GM23338 (cell line): ENCODE data around the gene DDX41. TPM values are rescaled to one million over a fixed set of nuclear protein-coding genes. Genes with fewer than 3 reads are reported as not detected.

Source experiments
- ATAC-seq: fragments of 200-7000 bp; cut with Tn5 transposase; 3 replicates; pipeline ENCODE4 v1.9.1; 2020
- DNase-seq: peaks from one replicate; pipeline ENCODE4 v3.0.0-alpha.2; 2015; ENCODE audit warnings: low spot score
- H2AFZ ChIP-seq: fragments of 200-600 bp; sonication (generic); 2 replicates; pipeline ENCODE4 v1.8.0; 2016; ENCODE audit warnings: antibody characterized with exemption, mild to moderate bottlenecking, moderate library complexity
- H3F3A ChIP-seq: fragments of 200-600 bp; sonication (generic); replicated peaks from 2 replicates; pipeline ENCODE4 v1.8.0; 2017; ENCODE audit warnings: antibody characterized with exemption, mixed run types, low read depth
- H3K27ac ChIP-seq: fragments of 200-600 bp; sonication (generic); 2 replicates; pipeline ENCODE4 v1.6.1; 2016; ENCODE audit warnings: low read depth
- H3K27me3 ChIP-seq: fragments of 200-600 bp; sonication (generic); 2 replicates; pipeline ENCODE4 v1.8.0; 2016; ENCODE audit warnings: mild to moderate bottlenecking, mixed run types, moderate library complexity; ENCODE audit not compliant: insufficient read depth
- H3K36me3 ChIP-seq: fragments of 200-600 bp; sonication (generic); 2 replicates; pipeline ENCODE4 v1.8.0; 2016; ENCODE audit warnings: mild to moderate bottlenecking; ENCODE audit not compliant: insufficient read depth
- H3K4me1 ChIP-seq: fragments of 200-600 bp; sonication (generic); 2 replicates; pipeline ENCODE4 v1.8.0; 2016; ENCODE audit warnings: mild to moderate bottlenecking, moderate library complexity; ENCODE audit not compliant: insufficient read depth
- H3K4me2 ChIP-seq: fragments of 200-600 bp; sonication (generic); 2 replicates; pipeline ENCODE4 v1.7.1; 2017; ENCODE audit warnings: mixed run types
- H3K4me3 ChIP-seq: fragments of 200-600 bp; sonication (generic); 2 replicates; pipeline ENCODE4 v1.6.1; 2016; ENCODE audit warnings: mixed run types
- H3K79me2 ChIP-seq: fragments of 200-600 bp; sonication (generic); replicated peaks from 2 replicates; pipeline ENCODE4 v1.8.0; 2017; ENCODE audit warnings: mild to moderate bottlenecking; ENCODE audit not compliant: insufficient read depth
- H3K9me2 ChIP-seq: fragments of 200-600 bp; sonication (generic); 2 replicates; pipeline ENCODE4 v1.8.0; 2017; ENCODE audit not compliant: insufficient read depth
- H4K20me1 ChIP-seq: fragments of 200-600 bp; sonication (generic); replicated peaks from 2 replicates; pipeline ENCODE4 v1.8.0; 2017; ENCODE audit warnings: mild to moderate bottlenecking; ENCODE audit not compliant: insufficient read depth
- H3K27ac Mint-ChIP-seq: 2 replicates; pipeline ENCODE4 v1.8.0; 2020; ENCODE audit warnings: inconsistent platforms, mild to moderate bottlenecking, moderate library complexity, mixed read lengths
- H3K27me3 Mint-ChIP-seq: 3 replicates; pipeline ENCODE4 v1.8.0; 2022; ENCODE audit warnings: low read depth, mild to moderate bottlenecking, moderate library complexity, mixed read lengths, inconsistent platforms; ENCODE audit not compliant: insufficient read depth, poor library complexity
- H3K36me3 Mint-ChIP-seq: 3 replicates; pipeline ENCODE4 v1.8.0; 2021; ENCODE audit warnings: low read depth, mild to moderate bottlenecking, inconsistent platforms, moderate library complexity, mixed read lengths
- H3K4me1 Mint-ChIP-seq: 3 replicates; pipeline ENCODE4 v1.8.0; 2020; ENCODE audit warnings: mild to moderate bottlenecking, inconsistent platforms, mixed read lengths
- H3K4me3 Mint-ChIP-seq: 3 replicates; pipeline ENCODE4 v1.8.0; 2021; ENCODE audit warnings: moderate library complexity, mild to moderate bottlenecking, inconsistent platforms, mixed read lengths
- H3K9me3 Mint-ChIP-seq: 3 replicates; pipeline ENCODE4 v1.8.0; 2020; ENCODE audit warnings: moderate library complexity, mild to moderate bottlenecking, inconsistent platforms, mixed read lengths
- CREB1 ChIP-seq: fragments of 250-450 bp; sonication (Bioruptor Pico); IDR thresholded peaks from 2 replicates; pipeline ENCODE4 v1.5.0; 2020; ENCODE audit warnings: low read depth, mild to moderate bottlenecking, moderate library complexity
- CTCF ChIP-seq, 2 experiments: fragments of 200-600 bp in 1 of 2; sonication (generic) in 1 of 2; conservative IDR thresholded peaks; 2 replicates each; pipeline versions ENCODE4 v1.5.1 to v1.6.1; 2016 to 2017; ENCODE audit warnings: antibody characterized with exemption in 2 of 2, low read depth in 2 of 2, mild to moderate bottlenecking in 2 of 2, moderate library complexity in 1 of 2
- EZH2 ChIP-seq: fragments of 200-600 bp; sonication (generic); IDR thresholded peaks from one replicate; pipeline ENCODE4 v1.8.0; 2017; ENCODE audit warnings: antibody characterized with exemption, mild to moderate bottlenecking, low read depth; ENCODE audit not compliant: unreplicated experiment
- EZH2phosphoT487 ChIP-seq: fragments of 200-600 bp; sonication (generic); IDR thresholded peaks from one replicate; pipeline ENCODE4 v1.8.1; 2018; ENCODE audit warnings: antibody characterized with exemption; ENCODE audit not compliant: unreplicated experiment
- JUNB ChIP-seq: IDR thresholded peaks from one replicate; pipeline ENCODE4 v1.6.1; 2016; ENCODE audit warnings: antibody characterized with exemption; ENCODE audit not compliant: unreplicated experiment
- NANOG ChIP-seq: IDR thresholded peaks from 2 replicates; pipeline ENCODE4 v1.6.1; 2016; ENCODE audit warnings: antibody characterized with exemption, borderline replicate concordance
- POLR2AphosphoS5 ChIP-seq: IDR thresholded peaks from 2 replicates; pipeline ENCODE4 v1.6.1; 2016; ENCODE audit warnings: antibody characterized with exemption, low read depth
- STAT1 ChIP-seq: IDR thresholded peaks from one replicate; pipeline ENCODE4 v1.6.1; 2016; ENCODE audit warnings: antibody characterized with exemption; ENCODE audit not compliant: unreplicated experiment
- ZNF114 ChIP-seq: fragments of 250-450 bp; sonication (Bioruptor Pico); IDR thresholded peaks from 2 replicates; pipeline ENCODE4 v1.5.0; 2020; ENCODE audit warnings: mild to moderate bottlenecking, moderate library complexity
- ZNF331 ChIP-seq: fragments of 250-450 bp; sonication (Bioruptor Pico); IDR thresholded peaks from 2 replicates; pipeline ENCODE4 v1.5.0; 2020; ENCODE audit warnings: low read depth, mild to moderate bottlenecking, moderate library complexity
- ZNF462 ChIP-seq: fragments of 250-450 bp; sonication (Bioruptor Pico); IDR thresholded peaks from 2 replicates; pipeline ENCODE4 v1.5.0; 2020; ENCODE audit warnings: mild to moderate bottlenecking, moderate library complexity
- polyA plus RNA-seq: library from polyadenylated mRNA; unstranded; fragments of >200 nt; fragmentation: Nextera tagmentation; extraction: Ambion mirVana; gene quantifications from 2 replicates; pipeline ENCODE4 v1.2.1, GENCODE V29; 2016
- total RNA-seq: library from RNA; depleted of rRNA; stranded (reverse); fragments of >200 nt; shearing (Covaris generic); gene quantifications from 2 replicates; pipeline ENCODE4 v1.2.3, GENCODE V29; 2014
- TF ChIP-seq, protein P1 (sequence below): IDR thresholded peaks from 2 replicates; pipeline ENCODE4 v1.6.1; 2016; ENCODE audit warnings: antibody characterized with exemption
- TF ChIP-seq, protein P2 (sequence below): IDR thresholded peaks from one replicate; pipeline ENCODE4 v1.6.1; 2018; ENCODE audit warnings: antibody characterized with exemption; ENCODE audit not compliant: unreplicated experiment

DDX41 gene
- total and polyA plus RNA-seq, 2 experiments from 2014 or later: 67.1 to 139 TPM

GRCh38 chr5:177474846-177475562 is 41.8 kb downstream of the DDX41 start:
- peaks cover 29% of the 10 kb centered on the region for H3K79me2 ChIP-seq
- peaks cover 57% of the 10 kb centered on the region for H3K4me1 Mint-ChIP-seq
- DNase-seq (no peak), ATAC-seq (no peak)
- H3F3A ChIP-seq: peaks cover 28% of the 10 kb centered on the region
- no peak overlapping the region for H3K27ac Mint-ChIP-seq
- no peak overlapping the region for H2AFZ ChIP-seq
- no peak overlapping the region for H3K4me3 ChIP-seq
- peaks cover 44% of the 10 kb centered on the region for H3K4me1 ChIP-seq
- H3K27me3 ChIP-seq: no peaks in the 10 kb centered on the region
- H3K27me3 Mint-ChIP-seq: peaks cover 28% of the 10 kb centered on the region
- H3K4me2 ChIP-seq: peak overlapping the region; percentile 73; the same call in 1 of the 2 replicates
- peaks cover 31% of the 10 kb centered on the region for H3K36me3 Mint-ChIP-seq
- H4K20me1 ChIP-seq: peaks cover 20% of the 10 kb centered on the region
- H3K9me3 Mint-ChIP-seq: no peaks in the 10 kb centered on the region
- TF ChIP-seq NANOG: no peak
- no peak for TF ChIP-seq POLR2AphosphoS5
- no peak for TF ChIP-seq STAT1
- no peak for TF ChIP-seq ZNF462 (CRISPR knock-in tag)
- no peak for TF ChIP-seq CTCF (conservative IDR thresholded peaks at IDR 0.05; ENCODE audit: low read depth in 2 of 2)
- no peak for TF ChIP-seq EZH2
- TF ChIP-seq, protein P1, sequence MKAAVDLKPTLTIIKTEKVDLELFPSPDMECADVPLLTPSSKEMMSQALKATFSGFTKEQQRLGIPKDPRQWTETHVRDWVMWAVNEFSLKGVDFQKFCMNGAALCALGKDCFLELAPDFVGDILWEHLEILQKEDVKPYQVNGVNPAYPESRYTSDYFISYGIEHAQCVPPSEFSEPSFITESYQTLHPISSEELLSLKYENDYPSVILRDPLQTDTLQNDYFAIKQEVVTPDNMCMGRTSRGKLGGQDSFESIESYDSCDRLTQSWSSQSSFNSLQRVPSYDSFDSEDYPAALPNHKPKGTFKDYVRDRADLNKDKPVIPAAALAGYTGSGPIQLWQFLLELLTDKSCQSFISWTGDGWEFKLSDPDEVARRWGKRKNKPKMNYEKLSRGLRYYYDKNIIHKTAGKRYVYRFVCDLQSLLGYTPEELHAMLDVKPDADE: no peak
- no peak for TF ChIP-seq JUNB
- no peak for TF ChIP-seq EZH2phosphoT487
- no peak for TF ChIP-seq CREB1 (CRISPR knock-in tag)
- TF ChIP-seq ZNF114 (CRISPR knock-in tag): no peak
- TF ChIP-seq, protein P2, sequence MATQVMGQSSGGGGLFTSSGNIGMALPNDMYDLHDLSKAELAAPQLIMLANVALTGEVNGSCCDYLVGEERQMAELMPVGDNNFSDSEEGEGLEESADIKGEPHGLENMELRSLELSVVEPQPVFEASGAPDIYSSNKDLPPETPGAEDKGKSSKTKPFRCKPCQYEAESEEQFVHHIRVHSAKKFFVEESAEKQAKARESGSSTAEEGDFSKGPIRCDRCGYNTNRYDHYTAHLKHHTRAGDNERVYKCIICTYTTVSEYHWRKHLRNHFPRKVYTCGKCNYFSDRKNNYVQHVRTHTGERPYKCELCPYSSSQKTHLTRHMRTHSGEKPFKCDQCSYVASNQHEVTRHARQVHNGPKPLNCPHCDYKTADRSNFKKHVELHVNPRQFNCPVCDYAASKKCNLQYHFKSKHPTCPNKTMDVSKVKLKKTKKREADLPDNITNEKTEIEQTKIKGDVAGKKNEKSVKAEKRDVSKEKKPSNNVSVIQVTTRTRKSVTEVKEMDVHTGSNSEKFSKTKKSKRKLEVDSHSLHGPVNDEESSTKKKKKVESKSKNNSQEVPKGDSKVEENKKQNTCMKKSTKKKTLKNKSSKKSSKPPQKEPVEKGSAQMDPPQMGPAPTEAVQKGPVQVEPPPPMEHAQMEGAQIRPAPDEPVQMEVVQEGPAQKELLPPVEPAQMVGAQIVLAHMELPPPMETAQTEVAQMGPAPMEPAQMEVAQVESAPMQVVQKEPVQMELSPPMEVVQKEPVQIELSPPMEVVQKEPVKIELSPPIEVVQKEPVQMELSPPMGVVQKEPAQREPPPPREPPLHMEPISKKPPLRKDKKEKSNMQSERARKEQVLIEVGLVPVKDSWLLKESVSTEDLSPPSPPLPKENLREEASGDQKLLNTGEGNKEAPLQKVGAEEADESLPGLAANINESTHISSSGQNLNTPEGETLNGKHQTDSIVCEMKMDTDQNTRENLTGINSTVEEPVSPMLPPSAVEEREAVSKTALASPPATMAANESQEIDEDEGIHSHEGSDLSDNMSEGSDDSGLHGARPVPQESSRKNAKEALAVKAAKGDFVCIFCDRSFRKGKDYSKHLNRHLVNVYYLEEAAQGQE: no peak
- TF ChIP-seq ZNF331: no peak
- no peaks in the 10 kb centered on the region for H3K9me2 ChIP-seq
- H3K36me3 ChIP-seq: 0 out of 2 replicates have a peak, but pooled peaks cover 2% of the 10 kb centered on the region
- H3K4me3 Mint-ChIP-seq: peak overlapping the region; percentile 23; the same call in 1 of the 3 replicates
- no peak overlapping the region for H3K27ac ChIP-seq
